Peyer's patch (tissue), 4 donors: ENCODE results near the gene KRTAP13-3.

Source experiments
- POLR2A ChIP-seq, 2 donors: fragments of 450-650 bp; IDR thresholded peaks; one replicate each; pipeline ENCODE4 v1.5.1; 2017; ENCODE audit warnings: antibody characterized with exemption in 2 of 2, mild to moderate bottlenecking in 2 of 2, moderate library complexity in 2 of 2
- TF ChIP-seq, protein P1 (sequence below), 6 experiments: fragments of 450-650 bp in 4 of 6; fragments of 200-600 bp in 2 of 6; sonication (generic) in 1 of 6; IDR thresholded peaks; one replicate each; pipeline ENCODE4 v1.5.1; 2017 to 2019; ENCODE audit warnings: antibody characterized with exemption in 6 of 6, mild to moderate bottlenecking in 3 of 6, moderate library complexity in 1 of 6

DNA sequence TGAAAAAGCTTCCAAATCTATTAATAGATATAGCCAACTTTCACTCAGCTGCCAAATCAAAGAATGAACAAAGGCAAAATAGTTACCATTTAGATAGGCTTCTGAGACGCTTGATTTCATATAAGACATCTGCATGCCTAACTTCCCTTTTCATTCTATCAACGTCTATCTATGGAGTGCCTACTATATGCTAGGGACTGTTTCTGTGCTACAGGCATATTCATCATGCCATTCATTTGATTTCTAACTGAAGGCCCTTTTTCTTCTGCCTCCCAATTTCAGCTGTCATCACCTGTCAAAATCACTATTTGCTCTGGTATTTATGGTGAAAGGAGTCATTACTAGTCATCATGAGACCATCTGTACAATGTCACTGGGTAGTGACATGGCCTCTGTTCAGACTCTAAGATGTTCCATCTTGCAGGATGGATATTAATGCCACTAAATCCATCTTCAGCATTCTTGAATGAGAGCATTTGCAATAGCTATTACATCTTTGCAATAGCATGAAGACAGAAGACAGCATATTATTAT is 34.2 kb downstream of the KRTAP13-3 start:
- no peak for TF ChIP-seq POLR2A (IDR thresholded peaks at IDR 0.05)
- TF ChIP-seq, protein P1, sequence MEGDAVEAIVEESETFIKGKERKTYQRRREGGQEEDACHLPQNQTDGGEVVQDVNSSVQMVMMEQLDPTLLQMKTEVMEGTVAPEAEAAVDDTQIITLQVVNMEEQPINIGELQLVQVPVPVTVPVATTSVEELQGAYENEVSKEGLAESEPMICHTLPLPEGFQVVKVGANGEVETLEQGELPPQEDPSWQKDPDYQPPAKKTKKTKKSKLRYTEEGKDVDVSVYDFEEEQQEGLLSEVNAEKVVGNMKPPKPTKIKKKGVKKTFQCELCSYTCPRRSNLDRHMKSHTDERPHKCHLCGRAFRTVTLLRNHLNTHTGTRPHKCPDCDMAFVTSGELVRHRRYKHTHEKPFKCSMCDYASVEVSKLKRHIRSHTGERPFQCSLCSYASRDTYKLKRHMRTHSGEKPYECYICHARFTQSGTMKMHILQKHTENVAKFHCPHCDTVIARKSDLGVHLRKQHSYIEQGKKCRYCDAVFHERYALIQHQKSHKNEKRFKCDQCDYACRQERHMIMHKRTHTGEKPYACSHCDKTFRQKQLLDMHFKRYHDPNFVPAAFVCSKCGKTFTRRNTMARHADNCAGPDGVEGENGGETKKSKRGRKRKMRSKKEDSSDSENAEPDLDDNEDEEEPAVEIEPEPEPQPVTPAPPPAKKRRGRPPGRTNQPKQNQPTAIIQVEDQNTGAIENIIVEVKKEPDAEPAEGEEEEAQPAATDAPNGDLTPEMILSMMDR (IDR thresholded peaks at IDR 0.05): no peak
